ENCODE measurements around the gene ATP8A2.
A peak's percentile ranks its signal among the peaks of the same experiment; 100 is the strongest.
"Not testable (repeated sequence)": the region's sequence is repeated elsewhere in the genome, so short reads cannot be mapped to it uniquely, and the experiment has no call there.

Gene ATP8A2

DNA sequence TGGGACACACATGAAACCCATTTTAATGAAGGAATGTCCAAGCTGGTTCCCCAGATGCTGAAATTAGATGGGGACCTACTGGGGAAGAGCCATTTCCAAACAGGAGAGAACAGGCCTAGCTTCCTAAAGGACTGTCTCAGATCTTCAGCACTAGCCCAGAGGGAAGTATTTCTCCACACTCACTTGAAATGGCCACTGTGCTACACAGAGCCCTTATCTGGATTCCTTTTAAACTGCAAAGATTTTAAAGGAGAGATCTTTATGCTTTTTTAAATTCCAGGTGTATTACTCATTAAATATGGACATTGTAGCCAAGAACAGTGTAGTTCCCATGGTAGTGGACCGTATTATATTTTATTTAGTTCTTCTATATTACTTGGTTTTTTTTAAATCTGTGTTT lies 424.7 kb downstream of the ATP8A2 start:
- FAIRE-seq, result no peak
- DNase-seq (ENCODE audit: low spot score), result no peak

DNA sequence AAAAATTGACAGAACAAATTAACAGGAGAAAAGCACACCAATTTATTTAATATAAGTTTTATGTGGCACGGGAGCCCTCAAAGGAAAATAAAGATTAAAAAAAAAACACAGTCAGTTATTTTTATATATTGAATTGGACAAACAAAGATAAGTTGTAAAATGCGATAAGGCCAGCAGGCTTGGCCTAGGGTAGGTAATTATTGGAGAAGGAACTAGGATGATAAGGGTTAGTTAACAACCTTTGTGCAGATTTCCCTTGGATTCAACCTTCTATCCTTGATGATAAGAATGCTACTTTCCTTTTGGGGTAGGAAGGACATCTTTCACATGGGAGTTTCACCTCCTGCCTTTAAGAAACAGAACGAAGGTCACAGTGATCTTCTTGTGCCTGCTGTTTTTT lies 427.2 kb downstream of the ATP8A2 start:
- DNase-seq (ENCODE audit: low spot score) (no peak), FAIRE-seq (no peak)

DNA sequence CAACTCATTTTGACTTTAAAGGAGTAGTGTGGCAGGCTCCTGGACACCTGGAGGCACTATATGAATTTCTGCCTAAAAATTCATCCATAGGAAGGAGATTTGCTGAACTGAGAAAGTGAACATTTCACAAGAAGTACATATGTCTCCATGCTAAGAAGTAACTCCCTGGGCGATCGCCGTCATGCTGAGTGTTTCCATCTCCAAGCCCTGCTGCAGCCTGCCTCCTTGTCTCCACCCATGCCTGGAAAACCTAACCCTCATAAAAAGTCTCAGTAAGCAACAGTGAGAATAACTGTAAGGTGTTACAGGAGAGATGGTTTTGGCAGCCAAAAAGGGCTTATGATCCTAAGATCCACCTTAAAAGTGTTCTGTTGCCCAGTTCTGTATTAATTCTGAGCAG lies 428.7 kb downstream of the ATP8A2 start:
- FAIRE-seq, result no peak
- no peak for DNase-seq (ENCODE audit: low spot score)

DNA sequence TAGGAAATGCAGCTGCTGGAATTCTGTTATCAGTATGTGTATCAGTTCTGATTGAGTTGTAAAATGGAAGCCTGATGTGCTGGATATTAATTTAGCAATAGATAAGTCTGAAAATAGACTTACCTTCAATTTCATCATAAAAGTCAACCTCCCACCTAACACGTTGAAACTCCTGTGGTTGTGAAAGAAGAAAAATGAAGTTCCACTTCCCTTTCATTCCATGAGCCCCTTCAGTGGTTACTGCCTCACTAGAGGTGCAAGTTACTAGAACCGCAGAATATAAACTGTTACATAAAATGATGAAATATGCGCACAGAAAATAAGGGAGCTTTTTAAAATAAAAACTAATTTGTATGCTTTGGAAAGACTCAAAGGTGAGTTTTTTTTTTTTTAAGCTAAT lies 430.8 kb downstream of the ATP8A2 start:
- no peak for DNase-seq (ENCODE audit: low spot score)
- no peak for FAIRE-seq

- no peak for FAIRE-seq
- no peak for DNase-seq (ENCODE audit: low spot score)
Measured at GRCh38 chr13:25803641-25804040, 431.9 kb downstream of the ATP8A2 start.

DNA sequence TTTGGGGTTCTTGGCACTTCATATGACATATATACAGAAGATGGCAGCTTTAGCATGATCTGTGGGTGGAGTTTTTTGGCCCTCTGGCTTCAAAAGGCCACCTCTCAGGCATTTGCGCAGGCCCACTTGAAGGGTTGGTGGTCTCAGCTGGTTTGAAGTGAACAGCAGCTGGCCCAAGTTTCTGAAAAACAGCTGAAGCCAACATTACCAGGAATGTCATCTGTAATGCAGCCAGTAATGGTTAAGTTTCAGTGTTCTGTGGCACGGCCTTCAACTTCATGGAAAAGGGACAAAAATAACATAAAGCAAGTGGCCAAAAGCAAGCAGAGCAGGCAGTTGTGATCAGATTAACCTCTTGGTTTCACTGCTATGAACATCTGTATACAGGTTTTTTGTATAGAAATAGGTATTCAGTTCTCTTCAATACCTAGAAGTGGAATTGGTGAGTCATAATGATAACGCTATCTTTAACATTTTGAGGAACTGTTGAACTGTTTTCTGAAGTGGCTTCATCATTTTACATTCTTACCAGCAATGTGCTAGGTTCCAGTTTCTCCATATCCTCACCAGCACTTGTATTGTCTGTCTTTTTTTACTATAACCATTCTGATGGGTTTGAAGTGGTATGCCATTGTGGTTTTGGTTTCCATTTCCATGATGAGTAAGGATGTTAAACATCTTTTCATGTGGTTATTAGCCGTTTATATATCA lies 434.6 kb downstream of the ATP8A2 start:
- DNase-seq (ENCODE audit: low spot score) (peak; percentile 6), FAIRE-seq (no peak)

DNA sequence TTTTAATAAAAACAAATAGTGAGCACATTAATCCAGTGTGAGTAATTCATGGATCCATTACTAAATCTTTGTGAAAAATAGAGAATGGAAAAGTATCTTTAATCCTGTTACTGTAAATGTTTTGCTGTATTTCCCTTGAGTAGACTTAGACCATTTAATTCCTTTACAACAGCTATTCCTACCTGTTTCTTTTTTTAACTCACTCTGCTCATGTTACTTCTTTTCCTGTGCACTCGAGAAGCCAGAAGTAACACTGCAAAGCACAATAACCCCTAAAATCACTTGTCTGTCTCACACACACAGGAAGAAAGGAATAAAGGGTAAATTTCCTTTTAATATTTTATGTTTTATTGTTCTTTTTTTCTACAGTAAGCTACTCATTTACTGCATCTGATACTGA lies 435.8 kb downstream of the ATP8A2 start:
- no peak for DNase-seq (ENCODE audit: low spot score)
- FAIRE-seq, result no peak

GRCh38 chr13:25811506-25811905 lies 439.7 kb downstream of the ATP8A2 start:
- FAIRE-seq (no peak), DNase-seq (ENCODE audit: low spot score) (no peak)

DNA sequence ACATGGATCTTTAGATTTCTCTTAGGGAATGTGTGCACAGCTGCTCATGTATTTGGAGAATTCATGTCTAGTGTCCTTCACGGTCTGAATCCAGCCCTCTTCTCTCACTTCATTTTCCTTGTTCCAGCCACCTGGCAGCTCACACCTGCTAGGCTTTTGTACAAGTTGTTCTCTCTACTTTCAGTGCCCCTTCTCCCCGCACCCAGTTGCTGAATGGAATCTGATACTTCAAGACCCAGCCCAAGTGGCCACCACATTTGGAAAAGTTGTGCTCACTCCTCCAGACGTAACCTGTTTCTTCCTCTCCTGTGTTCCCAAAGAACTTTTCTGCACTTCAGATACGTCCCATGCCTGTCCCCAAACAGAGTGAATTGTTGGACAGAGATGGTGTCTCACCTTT lies 444.5 kb downstream of the ATP8A2 start:
- no peak for FAIRE-seq

GRCh38 chr13:25819856-25820530 lies 448.2 kb downstream of the ATP8A2 start:
- FAIRE-seq, result no peak
- no peak for DNase-seq (ENCODE audit: low spot score)

More for the DNA sequence above, 444.5 kb downstream of the ATP8A2 start:
- no peak for DNase-seq (ENCODE audit: low spot score)

DNA sequence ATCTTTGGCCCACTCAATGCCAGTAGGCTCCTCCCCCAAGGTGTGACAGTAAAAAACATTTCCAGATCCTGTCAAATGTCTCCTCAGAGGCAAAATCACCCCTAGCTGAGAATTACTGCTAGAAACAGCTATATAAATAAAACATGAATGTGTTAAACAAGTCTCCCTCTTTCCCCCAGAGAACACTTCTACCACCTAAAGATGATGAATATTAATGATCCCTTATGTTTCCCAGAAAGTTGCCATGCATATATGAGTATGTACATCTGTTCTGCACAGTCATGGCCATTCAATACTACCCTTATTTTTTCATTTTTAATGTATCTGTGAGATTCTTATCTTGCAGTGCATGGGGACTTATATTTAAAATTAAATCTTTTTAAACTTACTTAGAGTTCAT lies 450.0 kb downstream of the ATP8A2 start:
- no peak for FAIRE-seq
- no peak for DNase-seq (ENCODE audit: low spot score)

- DNase-seq (ENCODE audit: low spot score); FAIRE-seq: not testable (repeated sequence)
Measured at GRCh38 chr13:25827221-25827620, 455.4 kb downstream of the ATP8A2 start.

- no peak for DNase-seq (ENCODE audit: low spot score)
- FAIRE-seq, result no peak
Measured at GRCh38 chr13:25827831-25828465, 456.2 kb downstream of the ATP8A2 start.

GRCh38 chr13:25833761-25834160 lies 462.0 kb downstream of the ATP8A2 start:
- no peak for DNase-seq (ENCODE audit: low spot score)

DNA sequence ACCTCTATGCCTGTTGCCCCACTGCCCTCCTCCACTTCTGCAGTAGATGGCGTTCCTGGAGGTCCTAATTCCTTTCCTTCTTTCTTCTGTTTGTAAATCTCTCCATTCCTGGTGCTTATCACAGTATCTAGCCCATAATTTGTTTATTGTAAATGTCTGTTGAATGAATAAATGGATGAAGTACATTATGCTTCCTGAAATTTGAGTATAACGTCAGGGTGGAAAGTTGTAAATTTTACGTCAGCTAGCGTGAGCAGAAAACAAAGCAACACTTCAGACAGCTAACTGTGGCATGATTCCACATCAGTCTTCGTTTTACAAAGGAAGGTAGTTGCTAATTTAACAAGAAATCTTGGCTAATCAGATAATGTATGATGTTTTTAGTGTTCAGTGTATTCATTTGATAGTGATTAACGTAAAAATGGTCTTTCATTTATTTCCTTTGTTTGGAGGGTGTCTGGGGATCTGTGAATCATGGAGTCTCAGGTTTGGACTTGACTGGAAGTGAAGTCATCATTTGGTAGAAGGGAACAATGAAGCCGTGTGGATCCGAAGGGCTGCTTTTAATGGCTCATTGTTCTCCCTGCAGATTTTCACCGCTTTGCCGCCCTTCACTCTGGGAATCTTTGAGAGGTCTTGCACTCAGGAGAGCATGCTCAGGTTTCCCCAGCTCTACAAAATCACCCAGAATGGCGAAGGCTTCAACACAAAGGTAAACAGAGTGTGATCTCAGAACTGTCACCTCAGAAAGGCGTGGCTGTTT lies 465.0 kb downstream of the ATP8A2 start:
- DNase-seq (ENCODE audit: low spot score) (peak; percentile 11), FAIRE-seq (no peak)

More at GRCh38 chr13:25833761-25834160, 462.0 kb downstream of the ATP8A2 start:
- FAIRE-seq, result no peak

GRCh38 chr13:25839371-25839770 lies 467.6 kb downstream of the ATP8A2 start:
- FAIRE-seq, result no peak
- DNase-seq (ENCODE audit: low spot score), result no peak

GRCh38 chr13:25840261-25840660 lies 468.5 kb downstream of the ATP8A2 start:
- no peak for DNase-seq (ENCODE audit: low spot score)
- no peak for FAIRE-seq

DNA sequence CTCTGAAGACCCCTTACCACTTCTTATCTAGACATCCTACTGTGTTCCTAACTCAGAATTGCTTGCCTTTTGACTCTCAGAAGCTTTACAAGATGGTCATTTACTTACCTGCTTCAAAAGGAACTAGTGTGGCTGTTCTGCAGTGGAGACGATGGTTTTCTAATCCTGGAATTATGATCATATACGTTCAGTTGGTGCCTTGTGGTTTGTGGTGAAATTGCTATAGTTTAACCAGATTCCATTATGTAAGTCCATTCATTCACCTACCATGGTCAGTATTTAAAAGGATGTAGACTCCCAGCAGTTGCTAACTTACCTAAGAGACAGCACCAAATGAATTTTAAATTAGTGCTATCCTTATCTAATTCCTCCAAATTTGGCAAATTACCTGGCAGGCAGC lies 469.2 kb downstream of the ATP8A2 start:
- FAIRE-seq (no peak), DNase-seq (ENCODE audit: low spot score) (no peak)

DNA sequence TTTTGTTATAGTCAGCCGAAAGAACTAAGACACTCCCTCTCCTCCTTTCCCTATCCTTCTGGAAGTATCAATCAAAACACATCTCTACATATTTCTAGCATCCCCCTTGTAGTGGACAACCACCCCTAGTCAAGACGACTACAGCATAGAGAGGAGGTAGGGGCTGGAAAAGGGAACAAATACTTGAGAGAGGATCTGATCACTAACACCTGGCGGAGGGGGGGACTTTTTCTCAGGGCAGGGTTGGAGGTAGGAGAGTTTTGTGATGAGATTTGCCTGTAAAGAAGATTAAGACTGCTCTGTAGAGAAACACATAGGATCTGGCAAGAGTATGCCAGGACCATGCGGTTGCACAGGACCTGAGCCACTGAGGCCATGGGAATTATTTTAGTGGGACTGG lies 471.9 kb downstream of the ATP8A2 start:
- no peak for FAIRE-seq
- DNase-seq (ENCODE audit: low spot score), result no peak

- FAIRE-seq (no peak), DNase-seq (ENCODE audit: low spot score) (no peak)
Measured at GRCh38 chr13:25844559-25845434, 473.0 kb downstream of the ATP8A2 start.
